GM19099 (cell line): ENCODE data around the gene KATNAL2.

Source experiments
- POLR2A ChIP-seq: IDR thresholded peaks from 3 replicates; pipeline ENCODE4 v1.6.1; 2011; ENCODE audit warnings: low read depth; ENCODE audit not compliant: insufficient read length; ENCODE audit errors: extremely low read depth

Gene KATNAL2

DNA sequence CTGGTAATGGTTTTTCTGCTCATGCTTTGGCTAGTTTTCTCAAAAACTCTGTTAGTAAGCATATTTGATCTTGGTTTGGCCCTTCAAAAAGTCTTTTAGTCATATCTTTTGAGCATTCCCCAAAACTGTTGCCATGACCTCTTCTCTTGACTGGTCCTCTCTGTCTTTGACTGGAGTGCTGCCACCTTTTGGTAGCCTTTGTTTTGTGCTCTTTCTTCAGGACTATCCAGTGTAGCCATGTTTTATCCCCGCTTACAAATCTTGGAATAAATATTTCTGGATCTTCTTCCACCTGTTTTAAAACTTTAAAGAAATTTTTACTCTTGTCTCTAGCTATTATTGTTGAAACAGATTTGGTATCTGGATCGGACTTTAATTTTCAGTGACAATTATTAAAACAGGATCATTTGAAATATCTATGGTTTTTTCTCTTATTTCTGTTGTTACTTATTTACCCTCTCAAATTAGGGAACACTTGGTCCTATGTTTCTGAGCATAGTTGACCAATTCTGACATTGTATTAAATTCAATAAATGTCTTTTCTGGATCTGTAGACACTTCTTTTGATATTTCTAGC is 119.0 kb downstream of the KATNAL2 start:
- no peak for TF ChIP-seq POLR2A

DNA sequence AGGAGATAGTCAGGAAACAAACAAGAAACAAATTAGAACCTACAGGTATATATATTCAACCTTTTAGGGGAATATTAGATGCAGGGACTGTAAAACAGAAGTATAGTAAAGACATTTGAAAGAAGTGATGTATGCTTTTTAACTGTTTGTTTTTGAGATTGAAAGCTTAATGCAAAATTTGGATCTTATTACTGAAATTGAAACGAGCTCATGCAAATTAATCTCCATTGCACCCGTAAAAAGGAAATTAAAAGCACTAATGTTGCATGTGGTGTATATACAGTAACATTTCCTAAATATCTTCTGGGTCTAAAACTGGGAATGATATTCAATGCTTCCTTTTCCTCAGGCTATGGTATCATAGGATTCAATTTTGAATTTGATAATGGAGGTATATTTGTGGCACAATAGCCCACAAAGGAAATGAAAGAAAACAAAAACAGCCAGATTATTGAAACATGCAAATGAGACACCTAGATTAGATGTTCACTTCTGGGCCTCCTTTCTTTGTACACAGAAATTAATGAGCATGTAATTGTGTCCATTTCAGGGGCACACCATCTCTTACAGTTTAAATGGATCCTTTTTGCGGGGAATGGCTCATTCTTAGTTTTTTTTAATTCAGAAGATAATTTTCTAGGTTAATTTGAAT is 119.7 kb downstream of the KATNAL2 start:
- no peak for TF ChIP-seq POLR2A

- TF ChIP-seq POLR2A, result no peak
These were observed 123.6 kb downstream of the KATNAL2 start for GRCh38 chr18:47040982-47041381.

DNA sequence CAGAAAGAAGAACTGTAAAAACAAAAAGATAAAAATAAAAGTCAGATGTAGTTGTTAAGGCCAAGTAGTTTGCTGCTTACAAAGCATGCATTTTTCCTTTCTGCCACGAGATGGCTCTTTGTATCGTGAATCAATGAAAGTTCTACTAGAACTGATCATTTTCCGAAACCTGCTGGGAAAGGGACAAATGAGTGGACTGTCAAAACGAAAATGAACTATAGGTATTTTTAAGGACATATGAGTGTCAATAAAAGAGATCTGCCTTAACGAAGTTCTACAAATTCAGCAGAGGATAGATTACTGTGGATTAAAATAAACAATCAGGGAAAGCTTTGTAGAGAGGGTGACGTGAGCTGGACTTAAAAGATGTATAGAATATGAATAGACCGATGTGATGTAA is 133.1 kb downstream of the KATNAL2 start:
- no peak for TF ChIP-seq POLR2A

DNA sequence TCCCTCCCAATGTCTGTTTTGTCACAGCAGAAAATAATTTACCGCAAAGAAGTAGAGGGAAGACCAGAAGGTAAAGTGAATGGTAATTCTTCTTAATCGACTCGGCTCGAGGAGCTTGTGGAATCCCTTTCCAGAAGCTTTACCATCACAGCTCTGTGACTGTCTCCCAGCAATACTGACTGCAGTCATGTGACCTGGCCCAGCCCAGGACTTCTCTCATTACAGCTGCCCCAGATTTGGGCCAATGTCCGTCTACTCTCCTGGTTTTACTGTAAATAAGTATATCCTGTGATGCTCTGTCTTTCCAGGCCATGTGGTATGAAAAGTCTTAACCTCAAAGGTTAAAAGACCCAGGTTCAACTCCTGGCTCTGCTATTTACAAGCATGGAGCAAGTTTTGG is 137.0 kb downstream of the KATNAL2 start:
- TF ChIP-seq POLR2A, result no peak

GRCh38 chr18:47062471-47062870 is 145.1 kb downstream of the KATNAL2 start:
- no peak for TF ChIP-seq POLR2A

GRCh38 chr18:47063096-47063495 is 145.7 kb downstream of the KATNAL2 start:
- TF ChIP-seq POLR2A, result no peak

- TF ChIP-seq POLR2A, result no peak
These were observed 150.2 kb downstream of the KATNAL2 start for GRCh38 chr18:47067648-47068047.

DNA sequence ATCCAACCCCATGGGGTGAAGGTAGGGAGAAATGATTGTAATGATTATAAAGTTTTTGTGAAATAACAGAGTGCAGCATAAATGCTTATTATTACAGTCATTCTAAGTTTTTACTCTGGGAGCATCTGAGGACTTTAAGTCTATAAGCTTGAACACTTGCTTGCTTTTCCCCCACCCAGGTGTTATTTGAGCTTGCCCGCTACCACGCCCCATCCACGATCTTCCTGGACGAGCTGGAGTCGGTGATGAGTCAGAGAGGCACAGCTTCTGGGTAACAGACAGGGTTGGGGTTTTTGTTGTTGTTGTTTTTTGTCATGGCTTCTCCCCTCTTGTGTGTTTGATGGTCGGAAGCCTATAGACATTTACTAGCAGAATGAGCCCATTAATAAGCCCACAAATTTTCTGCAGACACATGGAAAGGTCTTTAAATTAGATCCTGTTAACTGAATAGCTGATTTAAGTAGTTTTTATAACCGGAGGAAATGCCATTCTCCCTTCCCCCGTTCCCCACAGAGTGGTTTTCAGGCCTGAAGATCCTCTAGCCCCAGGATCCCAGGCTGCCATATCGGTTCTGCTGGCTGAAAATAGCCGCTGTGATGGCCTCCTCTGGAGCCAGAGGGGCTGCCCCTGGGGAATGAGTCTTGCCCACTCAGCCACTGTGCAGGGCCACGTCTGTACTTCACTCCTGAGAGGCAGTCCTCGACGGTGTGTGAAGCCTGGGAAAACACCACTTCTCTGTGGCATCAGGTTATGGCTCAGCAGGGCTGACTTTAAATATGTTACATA is 157.9 kb downstream of the KATNAL2 start:
- TF ChIP-seq POLR2A, result no peak

DNA sequence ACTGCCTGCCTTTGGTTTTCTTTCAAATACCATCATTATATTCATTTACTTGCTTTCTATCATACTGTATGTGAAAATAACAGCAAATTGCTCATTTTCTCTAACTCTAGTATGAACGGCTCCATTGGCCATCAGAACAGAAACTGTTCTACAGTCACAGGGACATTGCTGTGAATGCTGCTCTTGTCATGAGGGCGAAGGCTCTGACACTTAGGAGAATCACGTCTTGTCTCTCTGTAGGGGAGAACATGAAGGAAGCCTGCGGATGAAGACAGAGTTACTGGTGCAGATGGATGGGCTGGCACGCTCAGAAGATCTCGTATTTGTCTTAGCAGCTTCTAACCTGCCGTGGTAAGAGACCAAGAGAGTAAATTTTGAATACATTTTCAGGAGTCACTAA is 159.7 kb downstream of the KATNAL2 start:
- no peak for TF ChIP-seq POLR2A

DNA sequence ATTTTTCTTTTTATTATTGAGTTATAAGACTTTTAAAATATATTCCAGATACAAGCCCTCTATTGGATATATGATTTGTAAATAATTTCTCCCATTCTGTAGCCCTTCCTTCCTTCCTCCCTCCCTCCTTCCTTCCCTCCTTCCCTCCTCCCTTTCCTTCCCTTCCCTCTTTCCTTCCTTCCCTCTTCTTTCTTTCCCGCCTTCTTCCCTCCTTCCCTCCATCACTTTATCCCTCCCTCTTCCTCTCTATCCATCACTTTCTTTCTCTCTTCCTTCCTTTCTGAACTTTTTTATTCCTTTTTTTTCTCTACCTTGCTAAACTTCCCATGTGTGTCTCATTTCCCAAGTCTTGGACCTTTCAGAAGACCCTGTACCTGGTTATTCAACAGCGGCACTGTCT is 163.5 kb downstream of the KATNAL2 start:
- TF ChIP-seq POLR2A, result no peak

- TF ChIP-seq POLR2A, result no peak
These were observed 164.2 kb downstream of the KATNAL2 start for GRCh38 chr18:47081578-47081977.

DNA sequence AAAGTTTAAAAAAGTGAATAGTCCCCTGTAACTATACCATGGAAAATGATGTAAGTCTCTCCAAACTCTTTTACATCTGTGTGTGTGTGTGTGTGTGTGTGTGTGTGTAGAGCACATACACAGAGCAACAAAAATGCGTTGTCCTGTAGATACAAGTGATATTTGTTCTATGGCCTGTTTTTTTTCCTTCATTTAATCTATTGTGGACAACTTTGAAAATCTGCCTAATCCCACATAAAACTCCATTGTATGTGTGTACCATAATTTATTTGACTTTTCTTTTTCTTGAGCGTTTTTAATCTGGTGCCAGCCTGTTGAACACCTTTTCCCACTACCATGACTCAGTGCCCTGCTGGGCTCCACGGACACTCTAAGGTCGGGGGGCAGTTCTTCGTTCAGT is 170.3 kb downstream of the KATNAL2 start:
- TF ChIP-seq POLR2A, result no peak

DNA sequence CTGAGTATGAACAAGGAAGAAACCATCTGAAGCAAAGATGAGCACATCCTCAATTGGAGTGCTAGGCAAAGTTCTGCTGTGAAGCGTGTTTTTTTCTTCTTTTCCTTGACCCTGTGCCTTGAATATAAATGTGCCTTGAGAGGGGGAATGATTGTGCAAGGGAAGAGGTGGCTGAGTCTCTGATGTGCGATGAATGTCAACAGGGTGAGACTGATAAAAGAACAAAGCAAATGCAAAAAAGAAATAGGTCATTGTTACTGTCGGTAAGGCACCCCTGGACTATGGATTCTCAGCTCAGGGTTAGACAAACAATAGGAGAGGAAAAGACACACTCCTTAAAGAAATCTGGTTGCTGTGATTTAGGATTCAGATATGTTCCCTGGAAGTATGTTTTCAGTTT is 178.4 kb downstream of the KATNAL2 start:
- TF ChIP-seq POLR2A, result no peak

- no peak for TF ChIP-seq POLR2A
These were observed 182.9 kb downstream of the KATNAL2 start for GRCh38 chr18:47100212-47100831.

- no peak for TF ChIP-seq POLR2A
These were observed 191.0 kb downstream of the KATNAL2 start for GRCh38 chr18:47108373-47108772.
